ENCODE data around the gene STARD10.

STARD10 gene

DNA sequence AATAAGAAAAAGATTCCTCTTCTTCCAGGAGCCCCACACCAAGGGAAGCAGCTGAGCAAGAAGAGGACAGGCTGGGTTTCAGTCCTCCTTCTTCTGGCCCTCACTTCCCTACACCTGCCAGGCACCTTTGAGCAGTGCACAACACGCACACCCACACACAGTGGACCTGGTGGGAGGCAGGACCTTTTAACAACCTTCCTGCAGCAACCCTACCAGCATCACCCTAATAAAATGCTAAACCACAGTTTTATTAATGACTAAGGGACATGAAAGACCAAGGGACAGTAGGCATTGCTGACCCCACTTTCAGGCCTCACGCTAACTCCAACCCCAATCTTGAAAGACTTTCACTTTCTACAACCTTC is 53.8 kb downstream of the STARD10 start:
- no peaks in the 10 kb centered on the region for H3K27me3 ChIP-seq (ENCODE audit: insufficient read depth, low read length)
- 96% methylated on average over 2 of the region's 2 CpGs for WGBS
- peaks cover 36% of the 10 kb centered on the region for H3K4me1 ChIP-seq (ENCODE audit: insufficient read depth, low read length)
- H3K36me3 ChIP-seq (ENCODE audit: insufficient read depth, low read length): no peaks in the 10 kb centered on the region; the same call in 1 of the 2 replicates
- H3K9me3 ChIP-seq (ENCODE audit: insufficient read depth, low read depth, low read length): no peaks in the 10 kb centered on the region
- H3K27ac ChIP-seq (ENCODE audit: low read depth, low read length): no peak overlapping the region
- H3K4me3 ChIP-seq (ENCODE audit: low read length): no peak overlapping the region
- no peak overlapping the region for H3K9ac ChIP-seq (ENCODE audit: low read depth, low read length)

DNA sequence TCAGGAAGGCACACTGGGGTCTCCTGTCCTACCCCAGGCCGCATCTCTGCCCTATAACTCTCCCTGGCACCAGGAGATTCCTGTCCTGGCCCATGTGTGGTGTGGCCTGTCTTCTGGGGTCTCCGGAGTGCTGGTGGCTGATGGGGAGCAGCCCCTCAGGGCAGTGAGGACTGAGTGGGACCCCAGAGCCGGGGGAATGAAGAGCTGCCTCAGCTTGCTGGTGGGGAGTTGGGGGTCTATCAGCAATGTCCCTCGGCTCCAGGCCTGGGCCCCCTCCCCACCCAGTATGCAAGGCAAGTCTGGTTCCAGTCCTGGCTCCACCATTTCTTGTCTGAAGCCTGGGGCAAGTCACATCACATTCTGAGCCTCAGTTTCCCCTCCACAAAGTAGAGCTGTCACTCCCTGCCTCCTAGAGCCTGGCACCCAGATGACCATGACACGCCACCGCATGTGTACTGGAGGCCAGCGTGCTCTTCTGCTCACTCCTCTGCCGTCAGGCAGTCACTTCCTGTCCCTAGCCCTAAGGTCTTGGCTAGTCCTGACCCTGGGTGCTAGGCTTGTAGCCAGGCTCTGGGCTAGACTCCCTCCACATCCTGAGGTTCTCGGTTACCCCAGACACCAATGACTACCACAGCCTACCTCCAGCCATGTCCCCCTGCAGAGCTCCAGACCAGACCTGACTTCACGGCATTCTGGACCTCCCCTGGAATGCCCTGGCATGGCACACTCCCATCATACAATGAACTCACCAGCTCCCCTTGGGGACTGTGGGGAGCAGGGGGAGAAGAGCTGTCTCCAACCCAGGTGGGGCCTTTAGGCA is 54.4 kb downstream of the STARD10 start:
- H3K4me3 ChIP-seq (ENCODE audit: low read length): no peak overlapping the region

DNA sequence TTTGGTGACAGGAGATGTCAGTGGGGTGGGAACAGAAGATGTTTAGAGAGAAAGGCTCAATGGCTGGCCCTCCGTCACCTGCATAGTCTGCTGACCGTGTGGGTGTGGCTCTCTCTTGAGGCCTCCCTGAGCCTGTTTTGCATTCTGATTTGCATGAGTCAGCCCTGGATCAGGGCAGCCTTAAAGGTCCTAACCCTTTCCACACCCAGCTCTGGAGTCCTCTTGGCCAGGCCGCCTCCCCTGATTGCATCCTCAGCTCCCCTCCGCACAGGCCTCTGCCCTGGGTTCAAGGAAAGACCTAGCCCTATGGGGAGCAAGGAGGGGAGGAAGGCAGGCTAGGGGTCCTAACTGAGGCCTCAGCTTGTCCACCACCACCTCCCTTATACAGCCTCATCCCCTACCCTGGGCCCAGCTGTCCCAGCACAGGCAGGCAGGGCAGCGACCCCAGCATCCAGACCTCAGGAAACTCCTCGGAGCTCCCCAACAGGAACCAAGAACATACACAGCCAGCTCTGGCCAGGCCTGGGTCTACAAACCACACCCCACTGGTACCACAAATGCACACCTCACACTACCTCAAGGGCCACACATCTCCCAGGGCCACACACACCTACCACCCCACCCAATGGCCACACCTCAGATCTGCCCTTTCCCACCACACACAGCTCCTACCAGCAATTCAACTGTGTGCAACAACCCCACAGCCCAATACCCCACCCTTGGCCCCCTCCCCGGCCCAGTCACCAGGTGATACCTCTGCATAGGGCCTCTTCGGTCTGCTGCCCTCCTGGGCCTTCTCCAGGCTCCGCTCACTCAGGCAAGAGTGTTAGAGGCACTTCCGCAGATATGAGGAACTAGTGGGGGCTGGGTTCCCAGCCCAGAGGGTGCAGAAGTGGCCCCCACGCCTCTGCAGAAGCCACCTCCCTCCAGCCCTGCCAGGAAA is 55.4 kb downstream of the STARD10 start:
- H3K4me1 ChIP-seq (ENCODE audit: insufficient read depth, low read length): peaks cover 36% of the 10 kb centered on the region
- H3K27ac ChIP-seq (ENCODE audit: low read depth, low read length): no peak overlapping the region
- H3K4me3 ChIP-seq (ENCODE audit: low read length): no peak overlapping the region
- no peaks in the 10 kb centered on the region; the same call in 1 of the 2 replicates for H3K36me3 ChIP-seq (ENCODE audit: insufficient read depth, low read length)
- H3K27me3 ChIP-seq (ENCODE audit: insufficient read depth, low read length): no peaks in the 10 kb centered on the region
- H3K9me3 ChIP-seq (ENCODE audit: insufficient read depth, low read depth, low read length): no peaks in the 10 kb centered on the region
- WGBS: 88% methylated on average over 11 of the region's 11 CpGs
- no peak overlapping the region for H3K9ac ChIP-seq (ENCODE audit: low read depth, low read length)

More for the DNA sequence above, 54.4 kb downstream of the STARD10 start:
- H3K9me3 ChIP-seq (ENCODE audit: insufficient read depth, low read depth, low read length): no peaks in the 10 kb centered on the region
- peaks cover 36% of the 10 kb centered on the region for H3K4me1 ChIP-seq (ENCODE audit: insufficient read depth, low read length)
- WGBS: 84% methylated on average over 10 of the region's 10 CpGs
- H3K27me3 ChIP-seq (ENCODE audit: insufficient read depth, low read length): no peaks in the 10 kb centered on the region
- H3K9ac ChIP-seq (ENCODE audit: low read depth, low read length): no peak overlapping the region
- no peaks in the 10 kb centered on the region; the same call in 1 of the 2 replicates for H3K36me3 ChIP-seq (ENCODE audit: insufficient read depth, low read length)
- H3K27ac ChIP-seq (ENCODE audit: low read depth, low read length): no peak overlapping the region

DNA sequence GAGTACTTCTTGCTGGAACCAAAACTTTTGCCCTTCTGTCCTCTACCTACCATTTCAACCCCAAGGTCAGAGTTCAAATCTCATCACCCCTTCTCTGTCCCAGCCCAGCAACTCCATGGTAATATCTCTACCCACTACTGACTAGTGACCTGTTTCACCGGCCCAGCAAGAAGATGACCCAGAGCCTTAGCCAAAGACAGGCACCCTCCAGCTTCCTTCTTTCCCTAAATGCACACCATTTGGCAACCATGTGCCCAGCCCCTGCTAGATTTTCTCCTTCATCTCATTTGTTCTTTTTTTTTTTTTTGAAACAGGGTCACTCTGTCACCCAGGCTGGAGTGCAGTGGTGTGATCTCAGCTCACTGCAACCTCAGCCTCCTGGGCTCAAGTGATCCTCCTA is 56.5 kb downstream of the STARD10 start:
- peaks cover 33% of the 10 kb centered on the region for H3K4me1 ChIP-seq (ENCODE audit: insufficient read depth, low read length)
- H3K9ac ChIP-seq (ENCODE audit: low read depth, low read length): no peak overlapping the region

DNA sequence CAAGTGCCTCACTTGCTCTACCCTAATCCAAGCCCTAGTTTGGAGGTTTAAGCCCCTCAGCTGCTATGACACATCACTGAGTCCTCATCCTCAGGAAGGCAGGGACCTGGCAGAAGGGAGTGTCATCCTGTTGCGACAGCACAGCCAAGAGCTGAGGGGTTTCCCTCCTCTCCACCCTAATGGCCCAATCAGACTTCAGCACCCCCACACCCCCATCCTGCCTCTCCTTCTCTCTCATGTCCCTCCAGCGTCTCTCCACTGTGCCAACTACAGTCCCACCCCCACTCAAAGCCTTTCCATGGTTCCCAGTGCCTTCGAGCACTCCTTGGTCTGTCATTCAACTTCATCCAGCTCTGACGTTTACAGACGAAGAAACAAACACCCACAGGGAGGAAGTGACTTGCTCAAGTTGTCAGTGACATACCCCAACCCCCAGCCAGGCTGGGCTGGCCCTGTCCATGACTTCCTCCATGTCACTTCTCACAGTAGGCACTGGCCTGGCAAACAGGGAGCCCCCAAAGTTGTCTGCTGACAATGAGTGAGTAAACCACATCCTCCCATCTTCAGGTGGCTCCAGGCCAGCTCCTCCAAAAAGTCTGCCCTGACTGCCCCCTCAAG is 57.3 kb downstream of the STARD10 start:
- Histone ChIP-seq H3K4me1 (ENCODE audit: insufficient read depth, low read length) (peaks cover 26% of the 10 kb centered on the region), H3K4me3 (ENCODE audit: low read length) (no peak overlapping the region), H3K27ac (ENCODE audit: low read depth, low read length) (no peak overlapping the region)

More for the DNA sequence above, 56.5 kb downstream of the STARD10 start:
- Histone ChIP-seq H3K36me3 (ENCODE audit: insufficient read depth, low read length) (no peaks in the 10 kb centered on the region; the same call in 1 of the 2 replicates), H3K4me3 (ENCODE audit: low read length) (no peak overlapping the region), H3K27ac (ENCODE audit: low read depth, low read length) (no peak overlapping the region), H3K9me3 (ENCODE audit: insufficient read depth, low read depth, low read length) (no peaks in the 10 kb centered on the region), H3K27me3 (ENCODE audit: insufficient read depth, low read length) (no peaks in the 10 kb centered on the region)
- WGBS: 90% methylated on average over 1 of the region's 1 CpG

DNA sequence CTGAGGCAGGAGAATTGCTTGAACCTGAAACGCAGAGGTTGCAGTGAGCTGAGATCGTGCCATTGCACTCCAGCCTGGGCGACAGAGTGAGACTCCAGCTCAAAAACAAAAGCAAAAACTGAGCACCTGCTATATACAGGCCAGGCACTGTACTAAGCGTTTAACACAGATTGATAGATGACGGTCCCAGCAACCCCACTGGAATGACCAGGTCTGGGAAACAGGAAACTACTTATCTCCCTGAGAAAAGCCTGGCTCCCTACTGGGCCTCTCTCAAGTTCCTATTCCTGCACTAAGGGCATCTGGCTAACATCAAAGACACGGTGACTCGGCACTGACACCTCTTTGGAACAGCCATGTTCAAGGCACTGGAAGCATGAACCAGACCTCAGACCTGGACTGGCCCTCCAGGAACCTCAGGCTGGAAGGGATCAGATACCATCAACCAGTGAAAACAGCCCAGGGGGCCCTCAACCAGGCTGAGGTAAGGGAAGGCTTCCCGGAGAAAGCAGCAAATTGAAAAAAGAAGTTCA is 58.3 kb downstream of the STARD10 start:
- Histone ChIP-seq H3K27me3 (ENCODE audit: insufficient read depth, low read length) (no peaks in the 10 kb centered on the region), H3K4me3 (ENCODE audit: low read length) (no peak overlapping the region), H3K27ac (ENCODE audit: low read depth, low read length) (peak overlapping the region; percentile 57; the same call in 1 of the 2 replicates), H3K9ac (ENCODE audit: low read depth, low read length) (peak overlapping the region; percentile 41; the same call in 1 of the 2 replicates), H3K9me3 (ENCODE audit: insufficient read depth, low read depth, low read length) (no peaks in the 10 kb centered on the region), H3K4me1 (ENCODE audit: insufficient read depth, low read length) (peaks cover 18% of the 10 kb centered on the region), H3K36me3 (ENCODE audit: insufficient read depth, low read length) (peaks cover 3% of the 10 kb centered on the region; the same call in 1 of the 2 replicates)
- WGBS: 64% methylated on average over 8 of the region's 8 CpGs

More for the DNA sequence above, 57.3 kb downstream of the STARD10 start:
- Histone ChIP-seq H3K27me3 (ENCODE audit: insufficient read depth, low read length) (no peaks in the 10 kb centered on the region), H3K9me3 (ENCODE audit: insufficient read depth, low read depth, low read length) (no peaks in the 10 kb centered on the region), H3K36me3 (ENCODE audit: insufficient read depth, low read length) (peaks cover 1% of the 10 kb centered on the region; the same call in 1 of the 2 replicates), H3K9ac (ENCODE audit: low read depth, low read length) (no peak overlapping the region)
- WGBS: 47% methylated on average over 5 of the region's 5 CpGs

DNA sequence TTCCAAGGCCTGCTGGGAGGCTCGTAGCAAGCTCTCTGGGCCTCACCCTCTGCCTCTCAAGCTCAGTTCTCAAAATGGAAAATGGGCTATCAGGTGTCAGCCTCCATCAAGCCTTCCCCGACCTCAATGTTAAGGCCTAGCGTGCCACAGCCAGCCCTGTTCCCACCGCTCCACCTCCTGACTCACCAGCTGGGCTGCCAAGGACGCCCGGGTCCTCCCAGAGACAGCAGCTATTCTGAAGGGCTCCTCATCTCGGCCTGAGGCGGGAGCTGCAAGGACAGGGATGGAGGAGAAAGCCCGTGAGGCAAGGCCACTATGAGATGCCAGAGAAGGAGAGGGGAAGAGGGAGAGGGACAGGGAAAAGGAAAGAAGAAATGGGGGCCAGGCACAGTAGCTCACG is 61.5 kb downstream of the STARD10 start:
- H3K4me3 ChIP-seq (ENCODE audit: low read length): no peak overlapping the region
- peaks cover 20% of the 10 kb centered on the region for H3K4me1 ChIP-seq (ENCODE audit: insufficient read depth, low read length)
- no peaks in the 10 kb centered on the region for H3K27me3 ChIP-seq (ENCODE audit: insufficient read depth, low read length)
- H3K9me3 ChIP-seq (ENCODE audit: insufficient read depth, low read depth, low read length): no peaks in the 10 kb centered on the region
- H3K36me3 ChIP-seq (ENCODE audit: insufficient read depth, low read length): peaks cover 3% of the 10 kb centered on the region; the same call in 1 of the 2 replicates
- WGBS: 95% methylated on average over 10 of the region's 10 CpGs
- H3K27ac ChIP-seq (ENCODE audit: low read depth, low read length): no peak overlapping the region
- no peak overlapping the region for H3K9ac ChIP-seq (ENCODE audit: low read depth, low read length)

DNA sequence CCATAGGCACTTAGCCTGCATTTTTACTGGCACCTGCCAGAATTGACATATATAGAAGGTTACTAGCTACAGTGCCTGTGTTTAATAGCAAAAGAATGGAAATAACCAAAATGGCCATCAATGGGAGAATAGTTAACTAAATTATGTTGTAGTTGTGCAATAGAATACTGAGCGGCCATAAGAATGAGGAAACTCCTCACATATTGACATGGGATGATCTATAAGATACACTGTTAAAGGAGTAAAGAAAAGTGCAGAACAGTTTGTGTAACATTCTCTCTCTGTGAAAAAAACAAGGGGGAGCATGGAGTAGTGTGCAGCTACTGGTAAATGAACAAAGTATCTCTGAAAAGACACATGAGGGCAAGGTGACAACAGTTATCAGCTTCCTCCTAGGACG is 63.1 kb downstream of the STARD10 start:
- no peak overlapping the region for H3K27ac ChIP-seq (ENCODE audit: low read depth, low read length)
- H3K36me3 ChIP-seq (ENCODE audit: insufficient read depth, low read length): 0 out of 2 replicates have a peak, but pooled peaks cover 9% of the 10 kb centered on the region
- H3K9ac ChIP-seq (ENCODE audit: low read depth, low read length): no peak overlapping the region
- peaks cover 12% of the 10 kb centered on the region for H3K4me1 ChIP-seq (ENCODE audit: insufficient read depth, low read length)
- H3K9me3 ChIP-seq (ENCODE audit: insufficient read depth, low read depth, low read length): no peaks in the 10 kb centered on the region
- 82% methylated on average over 2 of the region's 2 CpGs for WGBS
- H3K4me3 ChIP-seq (ENCODE audit: low read length): no peak overlapping the region
- no peaks in the 10 kb centered on the region for H3K27me3 ChIP-seq (ENCODE audit: insufficient read depth, low read length)

DNA sequence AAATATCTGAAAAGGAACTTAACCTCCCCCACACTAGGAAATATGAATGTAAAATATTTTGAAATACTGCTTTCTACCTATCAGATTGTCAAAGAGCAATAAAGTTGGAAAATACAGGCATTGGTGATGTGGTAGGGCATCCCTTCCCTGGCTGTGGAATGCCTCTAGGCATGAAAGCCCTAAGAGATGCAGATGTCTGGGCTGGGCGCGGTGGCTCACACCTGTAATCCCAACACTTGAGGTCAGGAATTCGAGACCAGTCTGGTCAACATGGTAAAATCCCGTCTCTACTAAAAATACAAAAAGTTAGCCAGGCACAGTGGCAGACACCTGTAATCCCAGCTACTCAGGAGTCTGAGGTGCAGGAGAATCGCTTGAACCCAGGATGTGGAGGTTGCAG is 63.6 kb downstream of the STARD10 start:
- 67% methylated on average over 5 of the region's 5 CpGs for WGBS
- H3K9me3 ChIP-seq (ENCODE audit: insufficient read depth, low read depth, low read length): no peaks in the 10 kb centered on the region
- no peak overlapping the region for H3K4me3 ChIP-seq (ENCODE audit: low read length)
- H3K36me3 ChIP-seq (ENCODE audit: insufficient read depth, low read length): 0 out of 2 replicates have a peak, but pooled peaks cover 9% of the 10 kb centered on the region
- H3K9ac ChIP-seq (ENCODE audit: low read depth, low read length): no peak overlapping the region
- no peak overlapping the region for H3K27ac ChIP-seq (ENCODE audit: low read depth, low read length)
- H3K27me3 ChIP-seq (ENCODE audit: insufficient read depth, low read length): no peaks in the 10 kb centered on the region
- H3K4me1 ChIP-seq (ENCODE audit: insufficient read depth, low read length): peaks cover 8% of the 10 kb centered on the region; the same call in 1 of the 2 replicates

DNA sequence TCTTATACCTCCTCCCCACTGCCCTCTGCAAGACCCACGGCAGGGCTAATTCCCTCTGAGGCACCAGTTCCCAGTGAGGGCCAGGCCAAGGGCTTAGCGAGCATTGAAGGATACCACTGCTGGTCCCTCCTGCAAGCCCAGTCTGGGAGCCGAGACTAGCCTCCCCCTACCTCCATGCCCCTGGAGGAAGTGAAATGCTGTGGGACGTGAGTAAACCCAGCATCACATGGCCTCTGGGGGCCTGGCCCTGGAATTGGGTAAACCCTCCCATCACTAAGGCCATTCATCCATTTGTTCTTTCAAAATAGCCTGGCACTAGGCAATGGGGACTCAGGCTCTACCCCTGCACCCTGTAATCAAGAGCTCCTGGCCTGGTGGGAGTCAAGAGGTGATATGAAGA is 66.3 kb downstream of the STARD10 start:
- H3K4me3 ChIP-seq (ENCODE audit: low read length): no peak overlapping the region
- no peaks in the 10 kb centered on the region for H3K9me3 ChIP-seq (ENCODE audit: insufficient read depth, low read depth, low read length)
- peaks cover 15% of the 10 kb centered on the region; the same call in 1 of the 2 replicates for H3K36me3 ChIP-seq (ENCODE audit: insufficient read depth, low read length)
- H3K27ac ChIP-seq (ENCODE audit: low read depth, low read length): no peak overlapping the region
- no peaks in the 10 kb centered on the region for H3K27me3 ChIP-seq (ENCODE audit: insufficient read depth, low read length)
- H3K4me1 ChIP-seq (ENCODE audit: insufficient read depth, low read length): peaks cover 8% of the 10 kb centered on the region; the same call in 1 of the 2 replicates
- WGBS: 97% methylated on average over 4 of the region's 4 CpGs
- H3K9ac ChIP-seq (ENCODE audit: low read depth, low read length): no peak overlapping the region
